ENCODE data around the gene MYL6B. TPM values are rescaled to one million over a fixed set of nuclear protein-coding genes. Genes with fewer than 3 reads are reported as not detected.

The MYL6B gene
- total and polyA plus RNA-seq, 2 of the 4 experiments (the other 2 are of a cell fraction): 78.3 to 112 TPM

- Histone ChIP-seq H3K4ac (ENCODE audit: low read depth, low read length) (peak within 1 kb of the TSS; percentile 99), H2BK15ac (ENCODE audit: low read depth, low read length) (no peak within 1 kb of the TSS), H2AK5ac (ENCODE audit: low read depth, low read length) (peak within 1 kb of the TSS; percentile 86), H3K27ac (ENCODE audit: insufficient read depth, low read length) (peak within 1 kb of the TSS; percentile 95), H3K9me3 (ENCODE audit: control insufficient read depth, insufficient read depth, low read length) (no peaks in the 10 kb centered on the region), H3K14ac (replicated peaks; ENCODE audit: low read depth, low read length) (peak within 1 kb of the TSS; percentile 100), H2BK5ac (ENCODE audit: low read depth, low read length, poor library complexity, severe bottlenecking) (peak within 1 kb of the TSS; percentile 94), H4K5ac (ENCODE audit: low read depth, low read length) (peak within 1 kb of the TSS; percentile 45), H2BK20ac (ENCODE audit: low read depth, low read length) (no peak within 1 kb of the TSS), H3K4me1 (ENCODE audit: control insufficient read depth, insufficient read depth, low read length) (peaks cover 7% of the 10 kb centered on the region), H4K20me1 (ENCODE audit: insufficient read depth, low read length) (peaks cover 7% of the 10 kb centered on the region), H3K9ac (ENCODE audit: low read depth, low read length) (peak within 1 kb of the TSS; percentile 99), H3K27me3 (ENCODE audit: control insufficient read depth, insufficient read depth, low read length) (no peaks in the 10 kb centered on the region), H3K36me3 (ENCODE audit: control insufficient read depth, insufficient read depth, low read length) (peaks cover 18% of the 10 kb centered on the region), H3K56ac (ENCODE audit: extremely low read depth, insufficient read depth, low read length) (peak within 1 kb of the TSS; percentile 98), H3K4me3 (ENCODE audit: insufficient read depth, low read depth, low read length) (peak within 1 kb of the TSS; percentile 85), H3K23ac (ENCODE audit: low read depth, low read length) (peak within 1 kb of the TSS; percentile 99), H3K79me1 (ENCODE audit: low read depth in 1 of 2, low read length in 2 of 2) (peaks cover 7 to 55% of the 10 kb centered on the region in 2 experiments; a peak in 3 of 4 replicates), H3K4me2 (ENCODE audit: low read depth, low read length) (peak within 1 kb of the TSS; percentile 99), H2BK120ac (ENCODE audit: low read depth, low read length) (0 out of 2 replicates have a peak within 1 kb of the TSS, but pooled peaks have one; percentile 3), H2AFZ (replicated peaks; ENCODE audit: low read length, poor library complexity) (peak within 1 kb of the TSS; percentile 85), H4K91ac (ENCODE audit: insufficient read depth, low read depth, low read length) (peak within 1 kb of the TSS; percentile 96), H3K18ac (ENCODE audit: low read depth, low read length) (peak within 1 kb of the TSS; percentile 14; the same call in 1 of the 2 replicates), H2AK9ac (replicated peaks; ENCODE audit: low read depth, low read length, poor library complexity) (peak within 1 kb of the TSS; percentile 78), H4K8ac (ENCODE audit: low read depth in 2 of 2, low read length in 2 of 2) (peak within 1 kb of the TSS; percentile 86 to 97), H3K9me1 (ENCODE audit: insufficient read depth, low read length) (no peaks in the 10 kb centered on the region)
- dilution Hi-C loops (cut with HindIII; ENCODE audit: low sequenced_read_pairs, unreplicated experiment): no loop called here
- 0% methylated on average over 50 of the region's 61 CpGs; no CpG with 5 or more reads in 1 of the 2 experiments for WGBS, 2 experiments (ENCODE audit: extremely low coverage in 2 of 2, insufficient read length in 1 of 2)
- CTCF ChIA-PET: interaction anchor here (0.7 to 3.9 kb wide), 6 partner anchors 8 to 71 kb away, joined by 3 to 27 read pairs (median 4); partner anchors contain the start of genes ERBB3, ESYT1 and SMARCC2
- BruUV-seq (replicated peaks): no TSS peak
- POLR2A ChIA-PET (ENCODE audit: unreplicated experiment): interaction anchor here (0.5 to 1.5 kb wide), 7 partner anchors 10 to 1202 kb away, joined by 3 to 8 read pairs (median 3); partner anchors contain the start of genes ESYT1 and SMARCC2
- intact Hi-C loops (cut with micrococcal nuclease): loop anchor here (2.0 kb wide), 4 partner anchors 41 to 141 kb away; partner anchors contain the start of genes ANKRD52 and MYL6
- DNase-seq (peak; percentile 100), ATAC-seq (ENCODE audit: low read depth) (peak; percentile 76)
- in situ Hi-C loops (cut with MboI; ENCODE audit: low sequenced_read_pairs): no loop called here
- TF ChIP-seq SMC3 (IDR thresholded peaks at IDR 0.05; ENCODE audit: low read depth, low read length) (no peak), ELK1 (IDR thresholded peaks at IDR 0.05; ENCODE audit: borderline replicate concordance, low read depth, low read length) (0 out of 2 replicates have a peak, but pooled peaks have one; percentile 26), RFX5 (IDR thresholded peaks at IDR 0.05; ENCODE audit: low read depth, low read length) (no peak), MXI1 (IDR thresholded peaks at IDR 0.05; ENCODE audit: borderline replicate concordance, low read depth, low read length) (peak; percentile 99), MAFK (IDR thresholded peaks at IDR 0.05; ENCODE audit: low read depth, low read length) (0 out of 2 replicates have a peak, but pooled peaks have one; percentile 27), CEBPB (IDR thresholded peaks at IDR 0.05; ENCODE audit: low read depth, low read length) (0 out of 2 replicates have a peak, but pooled peaks have one; percentile 8), RCOR1 (IDR thresholded peaks at IDR 0.05; ENCODE audit: insufficient replicate concordance, low read length) (no peak), USF2 (IDR thresholded peaks at IDR 0.05; ENCODE audit: low read depth, low read length) (peak; percentile 34; the same call in 1 of the 2 replicates), NFE2L2 (IDR thresholded peaks at IDR 0.05; ENCODE audit: low read depth, low read length) (no peak), CTCF (conservative IDR thresholded peaks at IDR 0.05; ENCODE audit: low read depth, low read length) (peak; percentile 58), POLR2A (IDR thresholded peaks at IDR 0.05; ENCODE audit: low read depth, low read length) (peak; percentile 97), CHD1 (IDR thresholded peaks at IDR 0.05; ENCODE audit: low read depth, low read length) (peak; percentile 33; the same call in 1 of the 2 replicates)
Measured at GRCh38 chr12:56117778-56118687, 34.4 kb upstream of the MYL6B start, which contains the start of gene ZC3H10. Gene ZC3H10, plus strand, starts transcription at chr12:56118266. Its CDS starts 2,297 bp downstream, at chr12:56120563.

All from IMR-90 (cell line).